A673 (cell line): ENCODE results near the gene GRIN2A.

Source experiments
- EZH2 ChIP-seq: fragments of 200-600 bp; sonication (generic); IDR thresholded peaks from 2 replicates; pipeline ENCODE4 v1.6.1; 2017; ENCODE audit warnings: borderline replicate concordance, low read depth, mild to moderate bottlenecking, mixed read lengths, antibody characterized with exemption, low read length; ENCODE audit not compliant: poor library complexity, severe bottlenecking
- TF ChIP-seq, protein P1 (sequence below): fragments of 300-800, 200-600 bp; sonication (generic); conservative IDR thresholded peaks from 2 replicates; pipeline ENCODE4 v1.5.1; 2017; ENCODE audit warnings: low read depth, mild to moderate bottlenecking, antibody characterized with exemption, low read length, moderate library complexity, mixed read lengths

DNA sequence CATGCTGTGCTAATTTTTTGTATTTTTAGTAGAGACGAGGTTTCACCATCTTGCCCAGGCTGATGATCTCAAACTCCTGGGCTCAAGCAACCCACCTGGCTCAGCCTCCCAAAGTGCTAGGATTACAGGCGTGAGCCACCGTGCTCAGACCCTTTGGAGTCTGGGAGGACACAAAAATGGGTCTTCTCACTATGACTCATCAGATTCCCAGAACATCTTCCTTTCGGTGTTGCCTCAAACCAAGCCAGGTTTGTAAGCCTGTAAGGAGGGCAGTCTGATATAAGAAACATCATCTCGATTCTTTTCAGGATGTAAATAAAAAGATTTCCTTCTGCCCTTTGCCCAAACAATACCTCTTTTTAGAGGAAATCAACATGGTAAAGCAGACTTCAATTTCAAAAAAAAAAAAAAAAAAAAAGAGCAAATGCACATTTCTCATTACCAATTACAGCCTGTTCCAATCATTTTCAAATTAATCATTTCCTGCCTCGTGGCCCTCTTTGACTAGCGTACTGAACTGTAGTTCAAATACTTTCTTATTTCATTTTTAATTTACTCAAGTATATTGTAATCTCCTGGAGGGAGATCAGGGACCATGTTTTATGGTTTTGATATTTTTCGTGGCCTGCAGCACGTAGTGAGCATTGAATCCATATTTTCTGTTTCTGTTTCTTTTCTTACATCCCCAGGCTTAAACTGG, 409.6 kb downstream of the GRIN2A start:
- no peak for TF ChIP-seq EZH2
- TF ChIP-seq, protein P1, sequence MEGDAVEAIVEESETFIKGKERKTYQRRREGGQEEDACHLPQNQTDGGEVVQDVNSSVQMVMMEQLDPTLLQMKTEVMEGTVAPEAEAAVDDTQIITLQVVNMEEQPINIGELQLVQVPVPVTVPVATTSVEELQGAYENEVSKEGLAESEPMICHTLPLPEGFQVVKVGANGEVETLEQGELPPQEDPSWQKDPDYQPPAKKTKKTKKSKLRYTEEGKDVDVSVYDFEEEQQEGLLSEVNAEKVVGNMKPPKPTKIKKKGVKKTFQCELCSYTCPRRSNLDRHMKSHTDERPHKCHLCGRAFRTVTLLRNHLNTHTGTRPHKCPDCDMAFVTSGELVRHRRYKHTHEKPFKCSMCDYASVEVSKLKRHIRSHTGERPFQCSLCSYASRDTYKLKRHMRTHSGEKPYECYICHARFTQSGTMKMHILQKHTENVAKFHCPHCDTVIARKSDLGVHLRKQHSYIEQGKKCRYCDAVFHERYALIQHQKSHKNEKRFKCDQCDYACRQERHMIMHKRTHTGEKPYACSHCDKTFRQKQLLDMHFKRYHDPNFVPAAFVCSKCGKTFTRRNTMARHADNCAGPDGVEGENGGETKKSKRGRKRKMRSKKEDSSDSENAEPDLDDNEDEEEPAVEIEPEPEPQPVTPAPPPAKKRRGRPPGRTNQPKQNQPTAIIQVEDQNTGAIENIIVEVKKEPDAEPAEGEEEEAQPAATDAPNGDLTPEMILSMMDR = no peak
